Subcutaneous adipose tissue (tissue), 4 donors: Measurements from ENCODE around the gene CRY2. TPM values are rescaled to one million over a fixed set of nuclear protein-coding genes. Genes with fewer than 3 reads are reported as not detected.

Experiments used
- total RNA-seq, 4 donors: library from RNA; depleted of rRNA; stranded (reverse); fragments of >200 nt; gene quantifications; one replicate each; pipeline ENCODE4 v1.1.0, GENCODE V29; 2016
- TF ChIP-seq, protein P1 (sequence below): fragments of 450-650 bp; IDR thresholded peaks from one replicate; pipeline ENCODE4 v1.5.1; 2016; ENCODE audit warnings: low read depth, mild to moderate bottlenecking, control low read depth, antibody characterized with exemption, moderate library complexity

CRY2 gene
- total RNA-seq, 4 donors from 2014 or later = 28.0 to 84.2 (median 39.4) TPM

DNA sequence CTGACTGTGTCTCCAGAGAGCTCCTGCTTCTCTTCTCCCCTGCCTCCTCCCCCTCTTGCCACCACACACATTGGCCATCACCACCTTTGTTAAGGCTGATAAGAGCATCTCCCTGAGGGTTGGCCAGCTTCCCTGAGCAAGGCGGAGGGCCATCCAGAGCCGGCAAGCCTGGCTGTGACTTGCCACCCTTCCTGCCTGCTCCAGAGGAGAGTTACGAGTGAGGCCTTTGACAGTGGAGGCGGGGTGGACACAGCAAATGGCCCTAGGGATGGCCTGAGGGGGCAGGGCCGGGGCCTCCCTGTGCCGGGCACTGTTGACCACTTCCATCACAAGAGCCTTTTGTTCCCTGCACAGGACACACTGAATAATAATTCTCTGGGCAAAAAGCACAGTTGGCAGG is 54.4 kb downstream of the CRY2 start:
- TF ChIP-seq, protein P1, sequence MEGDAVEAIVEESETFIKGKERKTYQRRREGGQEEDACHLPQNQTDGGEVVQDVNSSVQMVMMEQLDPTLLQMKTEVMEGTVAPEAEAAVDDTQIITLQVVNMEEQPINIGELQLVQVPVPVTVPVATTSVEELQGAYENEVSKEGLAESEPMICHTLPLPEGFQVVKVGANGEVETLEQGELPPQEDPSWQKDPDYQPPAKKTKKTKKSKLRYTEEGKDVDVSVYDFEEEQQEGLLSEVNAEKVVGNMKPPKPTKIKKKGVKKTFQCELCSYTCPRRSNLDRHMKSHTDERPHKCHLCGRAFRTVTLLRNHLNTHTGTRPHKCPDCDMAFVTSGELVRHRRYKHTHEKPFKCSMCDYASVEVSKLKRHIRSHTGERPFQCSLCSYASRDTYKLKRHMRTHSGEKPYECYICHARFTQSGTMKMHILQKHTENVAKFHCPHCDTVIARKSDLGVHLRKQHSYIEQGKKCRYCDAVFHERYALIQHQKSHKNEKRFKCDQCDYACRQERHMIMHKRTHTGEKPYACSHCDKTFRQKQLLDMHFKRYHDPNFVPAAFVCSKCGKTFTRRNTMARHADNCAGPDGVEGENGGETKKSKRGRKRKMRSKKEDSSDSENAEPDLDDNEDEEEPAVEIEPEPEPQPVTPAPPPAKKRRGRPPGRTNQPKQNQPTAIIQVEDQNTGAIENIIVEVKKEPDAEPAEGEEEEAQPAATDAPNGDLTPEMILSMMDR = no peak

DNA sequence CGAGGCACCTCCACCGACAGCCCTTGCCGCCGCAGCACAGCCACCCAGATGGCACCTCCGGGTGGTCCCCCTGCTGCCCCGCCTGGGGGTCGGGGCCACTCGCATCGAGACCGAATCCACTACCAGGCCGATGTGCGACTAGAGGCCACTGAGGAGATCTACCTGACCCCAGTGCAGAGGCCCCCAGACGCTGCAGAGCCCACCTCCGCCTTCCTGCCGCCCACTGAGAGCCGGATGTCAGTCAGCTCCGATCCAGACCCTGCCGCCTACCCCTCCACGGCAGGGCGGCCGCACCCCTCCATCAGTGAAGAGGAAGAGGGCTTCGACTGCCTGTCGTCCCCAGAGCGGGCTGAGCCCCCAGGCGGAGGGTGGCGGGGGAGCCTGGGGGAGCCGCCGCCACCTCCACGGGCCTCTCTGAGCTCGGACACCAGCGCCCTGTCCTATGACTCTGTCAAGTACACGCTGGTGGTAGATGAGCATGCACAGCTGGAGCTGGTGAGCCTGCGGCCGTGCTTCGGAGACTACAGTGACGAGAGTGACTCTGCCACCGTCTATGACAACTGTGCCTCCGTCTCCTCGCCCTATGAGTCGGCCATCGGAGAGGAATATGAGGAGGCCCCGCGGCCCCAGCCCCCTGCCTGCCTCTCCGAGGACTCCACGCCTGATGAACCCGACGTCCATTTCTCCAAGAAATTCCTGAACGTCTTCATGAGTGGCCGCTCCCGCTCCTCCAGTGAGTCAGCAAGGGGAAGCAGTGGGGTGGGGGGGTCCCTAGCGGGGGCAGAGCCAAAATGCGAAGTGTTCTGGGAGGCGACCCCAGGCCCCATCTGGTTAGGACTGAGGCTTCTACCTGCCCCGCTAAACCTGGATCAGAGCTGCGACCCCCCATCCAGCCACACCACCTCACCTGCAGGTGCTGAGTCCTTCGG is 55.4 kb downstream of the CRY2 start:
- TF ChIP-seq, protein P1 = no peak

DNA sequence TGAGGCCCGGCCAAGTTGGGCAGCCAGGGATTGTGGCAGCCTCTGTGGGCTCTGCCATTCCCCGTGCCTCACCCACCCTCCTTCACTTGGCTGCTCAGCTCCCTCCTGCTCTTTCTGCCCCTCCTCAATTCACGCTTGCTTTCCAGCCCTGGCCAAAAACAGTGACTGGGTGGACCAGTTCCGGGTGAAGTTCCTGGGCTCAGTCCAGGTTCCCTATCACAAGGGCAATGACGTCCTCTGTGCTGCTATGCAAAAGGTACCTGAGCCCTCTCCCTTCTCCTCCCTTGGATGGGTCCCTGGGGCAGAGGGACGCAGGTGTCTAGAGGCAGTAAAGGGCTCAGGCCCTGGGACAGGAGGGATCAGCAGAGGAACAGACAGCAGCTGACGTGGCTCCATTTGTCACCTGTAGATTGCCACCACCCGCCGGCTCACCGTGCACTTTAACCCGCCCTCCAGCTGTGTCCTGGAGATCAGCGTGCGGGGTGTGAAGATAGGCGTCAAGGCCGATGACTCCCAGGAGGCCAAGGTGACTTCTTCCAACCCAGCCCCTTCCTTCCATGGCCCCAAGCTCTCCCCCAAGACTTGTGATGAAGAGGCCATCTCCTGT is 57.1 kb downstream of the CRY2 start:
- TF ChIP-seq, protein P1 = no peak

DNA sequence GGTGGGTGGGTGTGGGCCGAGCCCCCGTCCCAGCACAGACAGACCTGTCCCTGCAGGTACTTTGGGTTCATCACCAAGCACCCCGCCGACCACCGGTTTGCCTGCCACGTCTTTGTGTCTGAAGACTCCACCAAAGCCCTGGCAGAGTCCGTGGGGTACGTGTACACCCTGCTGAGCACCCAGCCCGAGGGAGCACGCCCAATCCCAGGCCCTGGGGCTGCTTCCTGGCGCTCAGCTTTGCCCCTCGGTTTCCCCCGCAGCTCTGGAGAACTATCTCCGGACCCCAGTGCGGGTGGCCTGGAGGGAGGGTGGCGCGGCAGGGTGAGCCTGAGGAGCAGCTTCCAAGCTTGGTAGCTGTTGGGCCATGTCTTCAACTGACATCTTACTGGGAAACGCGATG is 57.8 kb downstream of the CRY2 start:
- TF ChIP-seq, protein P1 = no peak

DNA sequence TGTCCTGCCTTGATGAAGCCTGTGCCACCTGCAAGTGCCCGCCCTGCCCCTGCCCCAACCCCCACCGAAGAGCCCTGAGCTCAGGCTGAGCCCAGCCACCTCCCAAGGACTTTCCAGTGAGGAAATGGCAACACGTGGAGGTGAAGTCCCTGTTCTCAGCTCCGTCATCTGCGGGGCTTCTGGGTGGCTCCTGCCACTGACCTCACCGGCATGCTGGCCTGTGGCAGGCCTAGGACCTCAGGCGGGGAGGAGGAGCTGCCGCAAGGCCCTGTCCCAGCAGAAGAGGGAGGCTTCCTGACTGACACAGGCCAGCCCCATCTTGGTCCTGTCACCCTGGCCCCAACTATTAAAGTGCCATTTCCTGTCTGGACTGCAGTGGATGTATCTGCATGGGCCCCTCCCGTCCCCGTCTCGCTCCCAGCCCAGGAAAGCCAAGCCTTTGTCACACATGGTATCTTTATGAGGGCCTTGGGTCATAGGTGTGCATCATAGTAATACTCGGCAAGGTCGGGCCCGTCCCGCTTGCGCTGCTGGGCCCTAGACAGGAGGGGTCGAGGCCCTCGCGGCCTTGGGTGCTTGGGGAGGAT is 58.9 kb downstream of the CRY2 start:
- TF ChIP-seq, protein P1 = no peak

DNA sequence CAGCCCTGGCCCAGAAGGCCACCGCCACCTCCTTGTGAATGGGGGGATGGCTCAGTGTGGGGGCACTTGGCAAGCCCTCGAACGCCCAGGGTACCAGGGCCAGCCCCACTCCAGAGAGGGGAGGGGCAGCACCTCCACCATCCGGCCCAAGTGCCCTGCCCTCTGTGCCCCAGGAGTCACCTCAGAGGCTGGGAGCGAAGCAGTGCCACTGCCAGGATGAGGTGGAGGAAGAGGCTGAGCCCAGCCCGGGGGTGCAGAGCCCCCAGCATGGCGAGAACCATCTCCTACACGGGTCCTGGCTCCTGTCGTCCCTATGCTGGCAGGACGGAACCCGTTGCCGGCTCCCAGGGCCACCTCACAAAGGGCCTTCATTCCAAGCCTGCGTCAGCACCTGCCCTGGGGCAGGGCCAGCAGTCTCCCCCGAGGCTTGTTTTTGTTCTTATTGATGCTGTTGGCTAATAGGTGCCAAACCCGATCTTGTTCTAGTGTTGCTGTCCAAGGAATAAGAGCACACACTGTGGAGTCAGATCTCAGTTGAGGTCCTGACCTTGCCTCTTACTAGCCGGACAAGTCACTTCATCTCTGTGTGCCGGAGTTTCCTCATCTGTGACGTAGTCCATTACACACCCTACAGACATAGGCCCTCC is 59.8 kb downstream of the CRY2 start, which contains the start of gene FREY1:
Gene FREY1 (minus strand): TSS at position 307 of the 647 bp plus-strand sequence. CDS start 26 bp downstream, at position 281.
- TF ChIP-seq, protein P1 = no peak
